GM10266 (cell line): ENCODE measurements around the gene CRHBP.
"Not testable (repeated sequence)": the region's sequence is repeated elsewhere in the genome, so short reads cannot be mapped to it uniquely, and the experiment has no call there.

Source experiments
- DNase-seq: peaks from one replicate; pipeline ENCODE4 v3.0.0; 2012; ENCODE audit errors: extremely low spot score
- CTCF ChIP-seq: IDR thresholded peaks from 2 replicates; pipeline ENCODE4 v1.5.1; 2012; ENCODE audit warnings: mild to moderate bottlenecking, low read depth; ENCODE audit not compliant: control insufficient read depth, insufficient read depth; ENCODE audit errors: missing control alignments

Gene CRHBP

GRCh38 chr5:76952795-76953536, at the start of gene CRHBP:
Gene CRHBP (plus strand): TSS chr5:76953045. CDS start chr5:76953135, 90 bp downstream.
- no peak for TF ChIP-seq CTCF
- peak; percentile 28 for DNase-seq

GRCh38 chr5:76908166-76908565, 44.7 kb upstream of the CRHBP start:
- TF ChIP-seq CTCF: no peak
- no peak for DNase-seq

GRCh38 chr5:76910344-76910933, 42.4 kb upstream of the CRHBP start:
- not testable (repeated sequence) for DNase-seq

- not testable (repeated sequence) for DNase-seq
Measured at GRCh38 chr5:76914671-76915070, 38.2 kb upstream of the CRHBP start.

- no peak for TF ChIP-seq CTCF
- DNase-seq: no peak
Measured at GRCh38 chr5:76918539-76918938, 34.3 kb upstream of the CRHBP start.

GRCh38 chr5:76920491-76920890, 32.4 kb upstream of the CRHBP start:
- no peak for DNase-seq
- TF ChIP-seq CTCF: no peak

- no peak for DNase-seq
- no peak for TF ChIP-seq CTCF
Measured at GRCh38 chr5:76926329-76927105, 26.3 kb upstream of the CRHBP start.

- no peak for TF ChIP-seq CTCF
- no peak for DNase-seq
Measured at GRCh38 chr5:76927961-76928360, 24.9 kb upstream of the CRHBP start.
